B cell (primary cell): ENCODE data around the gene CDH2.

Source experiments
- EZH2 ChIP-seq: IDR thresholded peaks from 2 replicates; pipeline ENCODE4 v1.6.1; 2012; ENCODE audit warnings: borderline replicate concordance, low read depth, mild to moderate bottlenecking, moderate library complexity, low read length; ENCODE audit not compliant: insufficient read depth, poor library complexity, severe bottlenecking
- TF ChIP-seq, protein P1 (sequence below): fragments of 200-600 bp; IDR thresholded peaks from one replicate; pipeline ENCODE4 v1.8.0; 2022; ENCODE audit warnings: antibody characterized with exemption, mild to moderate bottlenecking

- TF ChIP-seq EZH2 = no peak
- TF ChIP-seq, protein P1, sequence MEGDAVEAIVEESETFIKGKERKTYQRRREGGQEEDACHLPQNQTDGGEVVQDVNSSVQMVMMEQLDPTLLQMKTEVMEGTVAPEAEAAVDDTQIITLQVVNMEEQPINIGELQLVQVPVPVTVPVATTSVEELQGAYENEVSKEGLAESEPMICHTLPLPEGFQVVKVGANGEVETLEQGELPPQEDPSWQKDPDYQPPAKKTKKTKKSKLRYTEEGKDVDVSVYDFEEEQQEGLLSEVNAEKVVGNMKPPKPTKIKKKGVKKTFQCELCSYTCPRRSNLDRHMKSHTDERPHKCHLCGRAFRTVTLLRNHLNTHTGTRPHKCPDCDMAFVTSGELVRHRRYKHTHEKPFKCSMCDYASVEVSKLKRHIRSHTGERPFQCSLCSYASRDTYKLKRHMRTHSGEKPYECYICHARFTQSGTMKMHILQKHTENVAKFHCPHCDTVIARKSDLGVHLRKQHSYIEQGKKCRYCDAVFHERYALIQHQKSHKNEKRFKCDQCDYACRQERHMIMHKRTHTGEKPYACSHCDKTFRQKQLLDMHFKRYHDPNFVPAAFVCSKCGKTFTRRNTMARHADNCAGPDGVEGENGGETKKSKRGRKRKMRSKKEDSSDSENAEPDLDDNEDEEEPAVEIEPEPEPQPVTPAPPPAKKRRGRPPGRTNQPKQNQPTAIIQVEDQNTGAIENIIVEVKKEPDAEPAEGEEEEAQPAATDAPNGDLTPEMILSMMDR = no peak
Measured at GRCh38 chr18:28150925-28151324, 26.0 kb downstream of the CDH2 start.
